H1 (cell line): ENCODE results near the gene TRIM15. TPM values are rescaled to one million over a fixed set of nuclear protein-coding genes. Genes with fewer than 3 reads are reported as not detected.

Experiments used
- CTCF ChIA-PET: fragments of 300-600 bp; sonication (Branson Sonifier 250); formaldehyde crosslinking; loops from one replicate; lab custom pipeline; 2021; ENCODE audit not compliant: partially characterized antibody; lab: Charles Lee
- POLR2A ChIA-PET: fragments of 300-600 bp; sonication (Branson Sonifier 250); formaldehyde crosslinking; loops from one replicate; lab custom pipeline; 2021; ENCODE audit warnings: inconsistent platforms; ENCODE audit not compliant: partially characterized antibody; lab: Charles Lee
- DNase-seq, 2 experiments: peaks; one replicate each; pipeline versions ENCODE4 v3.0.0 to v3.0.0-alpha.2; 2010 to 2022; ENCODE audit warnings: low spot score in 2 of 2, low read depth in 1 of 2, mixed read lengths in 1 of 2
- FAIRE-seq: peaks from 2 replicates; lab custom pipeline; 2011; peaks lifted over from hg19 to GRCh38; lab: Jason Lieb, UNC
- H2AFZ ChIP-seq: 2 replicates; pipeline ENCODE4 v1.8.1; 2012; ENCODE audit warnings: low read length, inconsistent platforms
- H2AK5ac ChIP-seq: 2 replicates; pipeline ENCODE4 v1.6.1; 2013; ENCODE audit warnings: low read depth, low read length
- H2BK120ac ChIP-seq: replicated peaks from 2 replicates; pipeline ENCODE3; 2013; ENCODE audit warnings: low read depth, low read length, inconsistent platforms
- H2BK12ac ChIP-seq: 2 replicates; pipeline ENCODE4 v1.6.1; 2013; ENCODE audit warnings: low read depth, low read length
- H2BK15ac ChIP-seq: 2 replicates; pipeline ENCODE4 v1.6.1; 2013; ENCODE audit warnings: low read length
- H2BK20ac ChIP-seq: 2 replicates; pipeline ENCODE4 v1.6.1; 2013; ENCODE audit warnings: low read length
- H2BK5ac ChIP-seq: 2 replicates; pipeline ENCODE4 v1.6.1; 2013; ENCODE audit warnings: low read depth, low read length
- H3K14ac ChIP-seq: 2 replicates; pipeline ENCODE4 v1.6.1; 2013; ENCODE audit warnings: inconsistent platforms; ENCODE audit not compliant: insufficient read length
- H3K18ac ChIP-seq: 2 replicates; pipeline ENCODE4 v1.6.1; 2013; ENCODE audit warnings: low read length; ENCODE audit errors: extremely low read depth
- H3K23ac ChIP-seq: 2 replicates; pipeline ENCODE4 v1.6.1; 2013; ENCODE audit warnings: inconsistent platforms; ENCODE audit not compliant: insufficient read length
- H3K23me2 ChIP-seq: 2 replicates; pipeline ENCODE4 v1.6.1; 2013; ENCODE audit warnings: low read depth, low read length
- H3K27ac ChIP-seq: 2 replicates; pipeline ENCODE4 v1.6.1; 2011; ENCODE audit warnings: low read depth, low read length, inconsistent platforms
- H3K27me3 ChIP-seq, 4 experiments: replicated peaks in 1 of 4; 1 replicate in 1 of 4; 2 replicates in 3 of 4; pipeline versions ENCODE4 v1.6.1 to v1.8.1; 2011 to 2013; ENCODE audit warnings: low read length in 3 of 4, mild to moderate bottlenecking in 3 of 4, inconsistent platforms in 2 of 4, mixed read lengths in 2 of 4, moderate library complexity in 1 of 4; ENCODE audit not compliant: control insufficient read depth in 3 of 4, insufficient read depth in 3 of 4; ENCODE audit errors: extremely low read depth in 1 of 4
- H3K36me3 ChIP-seq, 4 experiments: 2 replicates each; pipeline versions ENCODE4 v1.6.1 to v1.8.1; 2011 to 2013; ENCODE audit warnings: mild to moderate bottlenecking in 4 of 4, low read length in 3 of 4, moderate library complexity in 2 of 4, control low read depth in 1 of 4, inconsistent platforms in 1 of 4; ENCODE audit not compliant: insufficient read depth in 4 of 4, control insufficient read depth in 2 of 4
- H3K4ac ChIP-seq: replicated peaks from 2 replicates; pipeline ENCODE3; 2013; ENCODE audit warnings: low read length, low read depth, mixed read lengths, inconsistent platforms; ENCODE audit not compliant: insufficient read length
- H3K4me1 ChIP-seq, 4 experiments: replicated peaks in 1 of 4; 1 replicate in 1 of 4; 2 replicates in 3 of 4; pipeline versions ENCODE4 v1.6.1 to v1.8.1; 2011 to 2013; ENCODE audit warnings: low read length in 3 of 4, inconsistent platforms in 2 of 4, mixed read lengths in 1 of 4; ENCODE audit not compliant: insufficient read depth in 4 of 4, control insufficient read depth in 3 of 4
- H3K4me2 ChIP-seq, 2 experiments: 2 replicates each; pipeline versions ENCODE4 v1.6.1 to v1.8.1; 2011 to 2013; ENCODE audit warnings: low read depth in 2 of 2, low read length in 2 of 2, control low read depth in 1 of 2, inconsistent platforms in 1 of 2, mild to moderate bottlenecking in 1 of 2; ENCODE audit not compliant: insufficient read depth in 1 of 2
- H3K4me3 ChIP-seq, 4 experiments: fragments of 200-600, 300-600 bp in 1 of 4; sonication (generic), shearing (Covaris generic), sonication (Bioruptor Twin) in 1 of 4; 2 replicates each; pipeline versions ENCODE4 v1.5.1 to v1.8.1; 2011 to 2016; ENCODE audit warnings: low read length in 4 of 4, low read depth in 3 of 4, control low read depth in 2 of 4, inconsistent platforms in 2 of 4, mild to moderate bottlenecking in 2 of 4, mixed read lengths in 1 of 4, moderate library complexity in 1 of 4; ENCODE audit not compliant: insufficient read depth in 2 of 4; ENCODE audit errors: extremely low read depth in 1 of 4
- H3K56ac ChIP-seq: replicated peaks from 2 replicates; pipeline ENCODE3; 2013; ENCODE audit warnings: low read depth, mild to moderate bottlenecking, mixed read lengths, low read length, inconsistent platforms; ENCODE audit not compliant: insufficient read length
- H3K79me1 ChIP-seq: 2 replicates; pipeline ENCODE4 v1.6.1; 2013; ENCODE audit warnings: low read depth, low read length, control low read depth
- H3K79me2 ChIP-seq, 2 experiments: 2 replicates each; pipeline versions ENCODE4 v1.6.1 to v1.8.1; 2012 to 2013; ENCODE audit warnings: low read length in 2 of 2, mild to moderate bottlenecking in 2 of 2, inconsistent platforms in 1 of 2; ENCODE audit not compliant: insufficient read depth in 2 of 2, control insufficient read depth in 1 of 2
- H3K9ac ChIP-seq, 4 experiments: replicated peaks in 1 of 4; 1 replicate in 1 of 4; 2 replicates in 3 of 4; pipeline versions ENCODE4 v1.6.1 to v1.8.1; 2011 to 2013; ENCODE audit warnings: low read depth in 3 of 4, low read length in 3 of 4, control low read depth in 2 of 4, mild to moderate bottlenecking in 2 of 4, moderate library complexity in 2 of 4, inconsistent platforms in 1 of 4; ENCODE audit errors: extremely low read depth in 1 of 4
- H3K9me3 ChIP-seq, 2 experiments: 2 replicates each; pipeline versions ENCODE4 v1.6.1 to v1.8.1; 2012 to 2013; ENCODE audit warnings: mild to moderate bottlenecking in 2 of 2, moderate library complexity in 2 of 2, control low read depth in 1 of 2, inconsistent platforms in 1 of 2, low read depth in 1 of 2, low read length in 1 of 2, mixed read lengths in 1 of 2; ENCODE audit not compliant: insufficient read depth in 2 of 2
- H4K20me1 ChIP-seq, 2 experiments: replicated peaks in 1 of 2; 2 replicates each; pipeline versions ENCODE3 to v1.8.1; 2011 to 2013; ENCODE audit warnings: inconsistent platforms in 2 of 2, low read length in 2 of 2, mild to moderate bottlenecking in 1 of 2; ENCODE audit not compliant: insufficient read depth in 2 of 2, control insufficient read depth in 1 of 2
- H4K5ac ChIP-seq: 2 replicates; pipeline ENCODE4 v1.6.1; 2013; ENCODE audit warnings: low read length, low read depth, mixed read lengths, inconsistent platforms; ENCODE audit not compliant: insufficient read length
- H4K8ac ChIP-seq: 2 replicates; pipeline ENCODE4 v1.8.0; 2013; ENCODE audit warnings: mild to moderate bottlenecking, moderate library complexity, low read length, inconsistent platforms; ENCODE audit not compliant: insufficient read depth; ENCODE audit errors: extremely low read depth
- H4K91ac ChIP-seq: replicated peaks from 2 replicates; pipeline ENCODE3; 2013; ENCODE audit warnings: low read length, mixed read lengths, inconsistent platforms; ENCODE audit not compliant: insufficient read length
- BACH1 ChIP-seq: IDR thresholded peaks from 2 replicates; pipeline ENCODE4 v1.6.1; 2012; ENCODE audit warnings: low read length, improper control_type of control experiment
- BCL11A ChIP-seq, 2 experiments: IDR thresholded peaks; one replicate each; pipeline ENCODE4 v1.6.1; 2011; ENCODE audit warnings: low read depth in 2 of 2, low read length in 2 of 2, mild to moderate bottlenecking in 2 of 2
- BRCA1 ChIP-seq: IDR thresholded peaks from 2 replicates; pipeline ENCODE4 v1.6.1; 2012; ENCODE audit warnings: low read depth, low read length, improper control_type of control experiment
- CHD1 ChIP-seq: IDR thresholded peaks from 2 replicates; pipeline ENCODE4 v1.6.1; 2012; ENCODE audit warnings: low read depth, low read length, improper control_type of control experiment
- NRF1 ChIP-seq: IDR thresholded peaks from 2 replicates; pipeline ENCODE4 v1.6.1; 2011; ENCODE audit warnings: mild to moderate bottlenecking, low read depth, low read length, improper control_type of control experiment
- PHF8 ChIP-seq: fragments of 200-600 bp; sonication (generic); conservative IDR thresholded peaks from 2 replicates; pipeline ENCODE4 v1.7.1; 2012; ENCODE audit warnings: low read depth, mild to moderate bottlenecking, inconsistent platforms, low read length, moderate library complexity
- POLR2A ChIP-seq, 2 experiments: IDR thresholded peaks; 1 replicate in 1 of 2; 2 replicates in 1 of 2; pipeline ENCODE4 v1.6.1; 2011; ENCODE audit warnings: low read depth in 2 of 2, low read length in 2 of 2, mild to moderate bottlenecking in 2 of 2; ENCODE audit errors: control extremely low read depth in 1 of 2
- SP4 ChIP-seq: IDR thresholded peaks from 2 replicates; pipeline ENCODE4 v1.6.1; 2012; ENCODE audit warnings: low read length, inconsistent platforms
- TCF12 ChIP-seq: IDR thresholded peaks from 2 replicates; pipeline ENCODE4 v1.6.1; 2011; ENCODE audit warnings: low read depth, mild to moderate bottlenecking, low read length
- ZNF274 ChIP-seq: IDR thresholded peaks from 2 replicates; pipeline ENCODE4 v1.7.0; 2012; ENCODE audit warnings: low read length, borderline replicate concordance; ENCODE audit errors: extremely low read depth
- WGBS, 2 experiments: shearing (Covaris generic) in 1 of 2; methylation state at CpG; one replicate each; pipeline versions ENCODE4 v1.1.6 to v1.1.7; 2013 to 2015; ENCODE audit warnings: low lambda C conversion rate in 2 of 2, mixed read lengths in 2 of 2, inconsistent platforms in 1 of 2, low coverage in 1 of 2, missing lambda C conversion rate in 1 of 2; ENCODE audit not compliant: insufficient replicate concordance in 2 of 2, insufficient coverage in 1 of 2, insufficient read length in 1 of 2; ENCODE audit errors: extremely low coverage in 1 of 2, missing lambda C conversion rate in 1 of 2; 5-methylcytosine and 5-hydroxymethylcytosine counted together
- polyA plus RNA-seq, 7 experiments: library from polyadenylated mRNA; depleted of rRNA in 3 of 7; stranded (reverse) in 5 of 7; unstranded in 2 of 7; fragments of >200 nt in 5 of 7; fragments of 200-250 nt in 2 of 7; gene quantifications; 1 replicate in 5 of 7; 2 replicates in 1 of 7; 4 replicates in 1 of 7; pipeline versions ENCODE4 v1.2.1 to v1.2.3, GENCODE V29; 2011 to 2013; ENCODE audit warnings: missing spikeins in 2 of 7, mixed read lengths in 2 of 7
- total RNA-seq: library from RNA; stranded (reverse); fragmentation: NEBNext Ultra II Directional; extraction: Animal tissue kit (Norgen Biotek cat#: 25700); gene quantifications from 2 replicates; pipeline ENCODE4 v1.2.1, GENCODE V29; 2021

Gene TRIM15
- total and polyA plus RNA-seq, 2 of the 8 experiments (the other 6 are each of a cell fraction or from before 2014, with no cell fraction given): 0.18 to 0.48 TPM

DNA sequence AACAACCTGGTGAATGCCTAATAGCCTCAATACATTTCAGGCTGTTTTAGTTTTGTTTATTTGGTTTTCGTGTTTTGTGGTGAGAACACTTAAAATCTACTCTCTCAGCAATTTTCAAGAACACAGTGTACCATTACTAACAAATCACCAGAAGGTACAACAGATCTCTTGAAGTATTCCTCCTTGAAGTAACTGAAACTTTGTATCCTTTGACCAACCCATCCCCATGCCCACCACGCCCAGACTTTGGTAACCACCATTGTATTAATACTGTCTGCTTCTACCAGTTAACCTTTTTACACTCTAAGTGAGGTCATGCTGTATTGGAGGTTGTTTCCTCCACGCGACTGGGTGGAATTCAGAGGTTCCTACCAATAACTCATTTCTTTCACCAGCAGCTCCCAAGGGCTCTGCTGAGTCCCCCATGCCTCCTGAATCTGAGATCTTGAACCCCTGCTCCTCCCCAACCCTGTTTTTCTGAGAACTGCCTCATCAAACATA, 33.1 kb upstream of the TRIM15 start:
- Histone ChIP-seq H3K27me3 (peaks cover 16 to 59% (median 46%) of the 10 kb centered on the region in 4 experiments), H3K23ac (no peak overlapping the region), H3K56ac (no peak overlapping the region), H3K4me1 (no peaks in the 10 kb centered on the region; a peak in 4 of 7 replicates), H2BK15ac (no peak overlapping the region), H3K4me3 (no peak overlapping the region), H4K5ac (no peak overlapping the region), H3K79me1 (no peaks in the 10 kb centered on the region), H4K20me1 (no peaks in the 10 kb centered on the region), H2AK5ac (no peak overlapping the region), H3K23me2 (peaks cover 8% of the 10 kb centered on the region; the same call in 1 of the 2 replicates), H3K9ac (no peak overlapping the region), H3K9me3 (no peaks in the 10 kb centered on the region), H2BK20ac (no peak overlapping the region), H3K27ac (no peak overlapping the region), H3K79me2 (no peaks in the 10 kb centered on the region), H2BK5ac (no peak overlapping the region), H4K91ac (no peak overlapping the region), H3K4me2 (no peak overlapping the region), H2BK12ac (no peak overlapping the region), H3K18ac (no peak overlapping the region), H3K14ac (no peak overlapping the region), H4K8ac (no peak overlapping the region), H3K36me3 (no peaks in the 10 kb centered on the region), H3K4ac (no peak overlapping the region), H2AFZ (peak overlapping the region; percentile 84; the same call in 1 of the 2 replicates), H2BK120ac (no peak overlapping the region)
- POLR2A ChIA-PET: interaction anchor here (0.8 kb wide), 1 partner anchor 27 kb away, joined by 3 read pairs; no protein-coding TSS in a partner anchor
- no peak for DNase-seq
- FAIRE-seq: no peak
- CTCF ChIA-PET: interaction anchor here (1.0 to 10.2 kb wide), 16 partner anchors 7 to 195 kb away, joined by 3 to 166 read pairs (median 14); partner anchors contain the start of gene TRIM31
- WGBS, 2 experiments: 76% methylated on average over 4 of the region's 4 CpGs; no CpG with 5 or more reads in 1 of the 2 experiments
- TF ChIP-seq CHD1: no peak
- no peak for TF ChIP-seq SP4
- TF ChIP-seq ZNF274: no peak
- no peak for TF ChIP-seq BRCA1
- no peak for TF ChIP-seq BACH1
- TF ChIP-seq NRF1: no peak
- TF ChIP-seq TCF12: no peak
- TF ChIP-seq BCL11A (IDR thresholded peaks at IDR 0.05; ENCODE audit: low read depth in 2 of 2, low read length in 2 of 2): no peak
- no peak for TF ChIP-seq POLR2A (IDR thresholded peaks at IDR 0.05; ENCODE audit: control extremely low read depth in 1 of 2, low read depth in 2 of 2, low read length in 2 of 2)
- no peak for TF ChIP-seq PHF8
